Sigmoid colon (tissue), 4 donors: ENCODE results near the gene DDA1.
A peak's percentile ranks its signal among the peaks of the same experiment; 100 is the strongest.

ENCODE experiments used
- CTCF ChIP-seq, 4 experiments: fragments of 450-650 bp in 3 of 4; fragments of 200-600 bp in 1 of 4; IDR thresholded peaks; one replicate each; pipeline ENCODE4 v1.5.1; 2016 to 2019; ENCODE audit warnings: antibody characterized with exemption in 4 of 4, mild to moderate bottlenecking in 3 of 4, moderate library complexity in 2 of 4
- POLR2AphosphoS5 ChIP-seq, 4 donors: sonication (generic); formaldehyde crosslinking; IDR thresholded peaks; one replicate each; pipeline ENCODE4 v1.6.1; 2017; ENCODE audit warnings: antibody characterized with exemption in 4 of 4

GRCh38 chr19:17309198-17309964 is at the start of gene DDA1:
- TF ChIP-seq CTCF (IDR thresholded peaks at IDR 0.05): no peak
- peak; percentile 17 to 74 (median 67) for TF ChIP-seq POLR2AphosphoS5 (IDR thresholded peaks at IDR 0.05)
